BJ (cell line): ENCODE measurements around the gene MAGI1. TPM values are rescaled to one million over a fixed set of nuclear protein-coding genes. Genes with fewer than 3 reads are reported as not detected.

Experiments
- CTCF ChIA-PET: fragments of 350-600 bp; formaldehyde crosslinking; extraction: SDS; loops from one replicate; lab custom pipeline; 2021; ENCODE audit warnings: antibody characterized with exemption, inconsistent platforms; lab: Yijun Ruan, JAX
- POLR2A ChIA-PET: fragments of 300-600 bp; sonication (Branson Sonifier 250); formaldehyde crosslinking; extraction: SDS; loops from one replicate; lab custom pipeline; 2021; ENCODE audit warnings: antibody characterized with exemption; lab: Charles Lee
- DNase-seq: peaks from one replicate; pipeline ENCODE4 v3.0.0-alpha.2; 2011; ENCODE audit warnings: low read depth
- H3K27me3 ChIP-seq: 2 replicates; pipeline ENCODE4 v1.6.0; 2011; ENCODE audit warnings: low read length; ENCODE audit not compliant: control insufficient read depth, insufficient read depth
- H3K36me3 ChIP-seq: 2 replicates; pipeline ENCODE4 v1.5.1; 2011; ENCODE audit warnings: low read length; ENCODE audit not compliant: control insufficient read depth, insufficient read depth
- H3K4me3 ChIP-seq: 2 replicates; pipeline ENCODE4 v1.5.1; 2011; ENCODE audit warnings: low read depth, mild to moderate bottlenecking, control low read depth, low read length
- polyA plus RNA-seq: library from polyadenylated mRNA; depleted of rRNA; stranded (reverse); fragments of >200 nt; gene quantifications from 2 replicates; pipeline ENCODE4 v1.2.3, GENCODE V29; 2011
- TF ChIP-seq, protein P1 (sequence below): IDR thresholded peaks from 2 replicates; pipeline ENCODE4 v1.5.1; 2011; ENCODE audit warnings: low read depth, mild to moderate bottlenecking, control low read depth, inconsistent platforms, low read length, moderate library complexity; ENCODE audit not compliant: insufficient read depth

The MAGI1 gene
- polyA plus RNA-seq, 1 experiment, result 14.4 TPM

DNA sequence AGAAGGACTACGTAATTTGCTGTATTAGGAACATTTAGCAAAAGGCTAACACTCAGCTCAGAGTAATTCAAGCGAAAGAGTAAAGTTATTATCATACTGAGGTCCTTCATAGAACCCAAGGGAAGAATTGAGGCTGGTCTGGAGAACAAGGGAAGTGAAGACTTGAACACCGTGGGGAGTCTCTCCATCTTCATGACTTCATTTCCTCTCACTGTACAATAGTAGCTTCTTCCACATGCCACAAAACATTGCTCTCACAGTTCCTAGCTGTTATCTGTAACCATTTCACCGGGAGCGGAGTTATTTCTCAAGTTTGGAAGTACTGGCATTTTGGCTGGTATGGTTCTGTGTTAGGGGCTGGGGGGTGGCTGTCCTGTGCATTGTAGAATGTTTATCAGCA, 69.7 kb downstream of the MAGI1 start:
- TF ChIP-seq, protein P1, sequence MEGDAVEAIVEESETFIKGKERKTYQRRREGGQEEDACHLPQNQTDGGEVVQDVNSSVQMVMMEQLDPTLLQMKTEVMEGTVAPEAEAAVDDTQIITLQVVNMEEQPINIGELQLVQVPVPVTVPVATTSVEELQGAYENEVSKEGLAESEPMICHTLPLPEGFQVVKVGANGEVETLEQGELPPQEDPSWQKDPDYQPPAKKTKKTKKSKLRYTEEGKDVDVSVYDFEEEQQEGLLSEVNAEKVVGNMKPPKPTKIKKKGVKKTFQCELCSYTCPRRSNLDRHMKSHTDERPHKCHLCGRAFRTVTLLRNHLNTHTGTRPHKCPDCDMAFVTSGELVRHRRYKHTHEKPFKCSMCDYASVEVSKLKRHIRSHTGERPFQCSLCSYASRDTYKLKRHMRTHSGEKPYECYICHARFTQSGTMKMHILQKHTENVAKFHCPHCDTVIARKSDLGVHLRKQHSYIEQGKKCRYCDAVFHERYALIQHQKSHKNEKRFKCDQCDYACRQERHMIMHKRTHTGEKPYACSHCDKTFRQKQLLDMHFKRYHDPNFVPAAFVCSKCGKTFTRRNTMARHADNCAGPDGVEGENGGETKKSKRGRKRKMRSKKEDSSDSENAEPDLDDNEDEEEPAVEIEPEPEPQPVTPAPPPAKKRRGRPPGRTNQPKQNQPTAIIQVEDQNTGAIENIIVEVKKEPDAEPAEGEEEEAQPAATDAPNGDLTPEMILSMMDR, result no peak
- no peak overlapping the region for H3K4me3 ChIP-seq
- no peak for DNase-seq
- ChIA-PET POLR2A (no interaction called here), CTCF (no interaction called here)
- no peaks in the 10 kb centered on the region for H3K27me3 ChIP-seq
- H3K36me3 ChIP-seq, result no peaks in the 10 kb centered on the region

DNA sequence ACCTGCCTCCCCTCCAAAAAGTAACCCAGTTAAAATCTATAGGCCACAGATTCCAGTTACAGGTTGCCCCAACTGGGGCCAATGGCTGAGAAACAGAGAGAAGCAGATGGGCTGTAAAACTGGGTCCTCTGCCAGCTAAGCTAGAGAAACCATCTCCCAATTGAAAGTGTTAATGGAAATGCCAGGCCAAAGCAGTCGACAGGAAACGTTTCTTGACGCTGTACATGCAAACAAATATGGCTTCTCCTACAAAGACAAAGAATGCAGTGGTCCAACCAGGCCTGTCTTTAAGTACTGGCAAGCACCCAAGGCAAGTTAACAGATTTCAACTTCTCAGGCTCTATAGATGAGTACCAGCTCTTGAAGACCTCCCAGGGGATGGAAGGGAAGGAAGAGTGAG, 71.3 kb downstream of the MAGI1 start:
- ChIA-PET CTCF (no interaction called here), POLR2A (no interaction called here)
- TF ChIP-seq, protein P1, result no peak
- H3K4me3 ChIP-seq, result no peak overlapping the region
- no peaks in the 10 kb centered on the region for H3K36me3 ChIP-seq
- DNase-seq, result no peak
- H3K27me3 ChIP-seq, result no peaks in the 10 kb centered on the region

DNA sequence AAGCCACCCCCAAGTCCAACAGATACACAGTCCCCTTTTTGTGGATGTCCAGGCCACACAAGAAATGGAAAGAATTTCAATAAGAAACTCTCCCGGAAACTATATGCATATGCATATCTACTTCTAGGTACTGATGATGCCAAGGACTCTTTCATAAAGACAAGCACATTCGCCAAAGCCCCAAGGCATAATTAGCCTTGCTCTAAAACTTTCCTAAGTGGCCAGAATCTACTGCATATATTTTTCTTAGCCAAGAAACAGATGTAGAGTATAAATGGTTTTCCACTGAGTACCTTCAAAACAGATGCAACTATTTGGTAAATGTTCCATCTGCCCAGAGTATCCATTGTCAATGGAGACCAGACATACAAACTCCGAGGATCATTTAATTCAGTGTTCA, 73.9 kb downstream of the MAGI1 start:
- TF ChIP-seq, protein P1, result no peak
- no peaks in the 10 kb centered on the region for H3K36me3 ChIP-seq
- no peaks in the 10 kb centered on the region for H3K27me3 ChIP-seq
- DNase-seq, result no peak
- ChIA-PET CTCF (no interaction called here), POLR2A (no interaction called here)
- H3K4me3 ChIP-seq, result no peak overlapping the region

DNA sequence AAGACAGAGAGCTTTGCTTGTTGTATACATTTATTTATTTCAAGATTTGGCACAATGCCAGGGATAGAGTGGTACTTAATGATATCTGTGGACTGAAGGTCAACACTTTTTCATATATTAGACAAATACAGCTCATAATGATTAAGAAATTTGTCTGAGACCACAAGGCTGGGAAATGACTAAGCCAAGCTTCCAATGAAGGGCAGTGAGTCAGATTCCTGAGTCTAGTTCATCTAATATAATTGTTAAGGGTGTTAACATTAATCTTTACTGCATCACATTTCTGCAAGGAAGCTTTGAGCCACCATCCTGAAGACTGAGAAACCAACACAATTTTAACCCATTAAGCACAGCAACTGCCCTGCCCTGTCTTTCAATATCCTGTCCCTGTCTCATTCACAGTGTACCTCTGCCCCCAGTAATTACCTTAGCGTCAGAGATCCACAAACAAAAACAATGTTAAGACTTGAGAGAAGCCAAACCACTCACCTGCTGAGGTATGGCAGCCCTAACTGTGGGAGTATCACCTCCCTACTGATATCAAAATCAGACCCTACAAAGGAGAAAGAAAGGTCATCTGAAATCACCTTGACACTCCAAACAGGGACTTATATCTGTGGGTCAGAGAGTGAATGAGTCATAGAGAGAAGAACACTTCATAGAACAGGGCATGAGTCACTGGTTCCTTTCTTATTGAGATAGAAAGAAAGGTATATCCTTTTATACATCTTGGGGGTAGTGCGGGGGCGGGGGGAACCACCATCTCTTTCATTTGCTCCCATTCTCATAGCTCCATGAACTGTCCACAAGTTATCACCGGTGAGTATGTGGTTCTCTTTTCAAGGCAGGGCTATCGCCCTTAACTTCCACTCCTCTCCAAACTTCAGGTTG, 74.7 kb downstream of the MAGI1 start:
- TF ChIP-seq, protein P1, result no peak
- CTCF ChIA-PET, result interaction anchor here (0.6 to 0.7 kb wide), 2 partner anchors 13 to 397 kb away, joined by 3 read pairs; no protein-coding TSS in a partner anchor
- POLR2A ChIA-PET, result interaction anchor here (0.6 kb wide), 1 partner anchor 14 kb away, joined by 4 read pairs; no protein-coding TSS in a partner anchor
- Histone ChIP-seq H3K36me3 (no peaks in the 10 kb centered on the region), H3K27me3 (no peaks in the 10 kb centered on the region), H3K4me3 (no peak overlapping the region)
- peak; percentile 63 for DNase-seq

DNA sequence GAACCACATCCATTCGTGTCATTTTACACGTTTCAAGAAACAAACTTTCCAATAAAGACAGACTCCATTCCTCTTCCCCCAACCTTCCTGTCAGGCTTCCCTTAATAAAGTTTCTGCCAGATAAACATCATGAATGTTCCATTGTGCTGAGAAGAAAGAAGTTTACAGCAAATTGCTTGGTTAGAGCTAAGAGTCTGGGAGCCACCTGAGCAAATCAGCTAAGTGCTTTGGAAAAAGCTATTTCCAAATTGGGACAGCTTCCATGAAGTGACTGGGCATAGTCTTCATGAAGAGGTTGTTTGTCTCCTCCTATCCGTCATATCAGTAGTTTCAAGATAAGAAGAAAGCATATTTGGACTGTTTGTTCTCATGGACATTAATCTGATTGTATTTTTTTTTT, 77.0 kb downstream of the MAGI1 start:
- Histone ChIP-seq H3K4me3 (no peak overlapping the region), H3K36me3 (no peaks in the 10 kb centered on the region), H3K27me3 (no peaks in the 10 kb centered on the region)
- TF ChIP-seq, protein P1, result no peak
- DNase-seq, result no peak
- CTCF ChIA-PET, result no interaction called here
- POLR2A ChIA-PET, result no interaction called here
